H9 (cell line): ENCODE results near the gene COL23A1. TPM values are rescaled to one million over a fixed set of nuclear protein-coding genes. Genes with fewer than 3 reads are reported as not detected.

Source experiments
- DNase-seq: peaks from one replicate; pipeline ENCODE4 v3.0.0-alpha.2; 2017
- H2AFZ ChIP-seq: one replicate; pipeline ENCODE4 v1.6.1; 2013; ENCODE audit warnings: mild to moderate bottlenecking, low read length, control low read depth, moderate library complexity
- H2AK5ac ChIP-seq: 2 replicates; pipeline ENCODE4 v1.6.1; 2013; ENCODE audit warnings: low read length, control low read depth, mixed read lengths; ENCODE audit not compliant: insufficient read length
- H2BK120ac ChIP-seq: one replicate; pipeline ENCODE4 v1.6.1; 2013; ENCODE audit warnings: low read depth, mild to moderate bottlenecking, low read length, control low read depth, inconsistent platforms; ENCODE audit not compliant: poor library complexity, severe bottlenecking
- H2BK12ac ChIP-seq: 2 replicates; pipeline ENCODE4 v1.6.1; 2013; ENCODE audit warnings: low read length, control low read depth, mixed read lengths, low read depth; ENCODE audit not compliant: insufficient read length
- H2BK15ac ChIP-seq: 2 replicates; pipeline ENCODE4 v1.6.1; 2013; ENCODE audit warnings: low read depth, low read length, control low read depth
- H2BK20ac ChIP-seq: one replicate; pipeline ENCODE4 v1.6.1; 2013; ENCODE audit warnings: low read depth, mild to moderate bottlenecking, low read length, control low read depth, inconsistent platforms; ENCODE audit not compliant: poor library complexity, severe bottlenecking
- H2BK5ac ChIP-seq: 2 replicates; pipeline ENCODE4 v1.6.1; 2013; ENCODE audit warnings: low read length, control low read depth, mixed read lengths; ENCODE audit not compliant: insufficient read length
- H3K14ac ChIP-seq: 2 replicates; pipeline ENCODE4 v1.6.1; 2013; ENCODE audit warnings: low read length, control low read depth; ENCODE audit not compliant: insufficient read depth
- H3K18ac ChIP-seq: 2 replicates; pipeline ENCODE4 v1.6.1; 2013; ENCODE audit warnings: low read depth, mild to moderate bottlenecking, mixed read lengths, low read length, control low read depth; ENCODE audit not compliant: insufficient read length
- H3K23ac ChIP-seq: 2 replicates; pipeline ENCODE4 v1.6.1; 2013; ENCODE audit warnings: low read length, control low read depth, mixed read lengths, low read depth; ENCODE audit not compliant: insufficient read length
- H3K23me2 ChIP-seq: 2 replicates; pipeline ENCODE4 v1.6.1; 2013; ENCODE audit warnings: low read depth, mild to moderate bottlenecking, mixed read lengths, low read length, control low read depth; ENCODE audit not compliant: insufficient read length, poor library complexity, severe bottlenecking
- H3K27ac ChIP-seq: 2 replicates; pipeline ENCODE4 v1.5.1; 2013; ENCODE audit warnings: low read length, control low read depth, mixed read lengths, low read depth; ENCODE audit not compliant: insufficient read length
- H3K27me3 ChIP-seq: 2 replicates; pipeline ENCODE4 v1.6.1; 2013; ENCODE audit warnings: low read length, control low read depth, inconsistent platforms; ENCODE audit not compliant: insufficient read depth
- H3K4ac ChIP-seq: 2 replicates; pipeline ENCODE4 v1.6.1; 2013; ENCODE audit warnings: low read depth, mild to moderate bottlenecking, control low read depth, inconsistent platforms, low read length, moderate library complexity
- H3K4me1 ChIP-seq: 2 replicates; pipeline ENCODE4 v1.6.1; 2013; ENCODE audit warnings: low read length, control low read depth, inconsistent platforms; ENCODE audit not compliant: insufficient read depth
- H3K4me2 ChIP-seq: 2 replicates; pipeline ENCODE4 v1.6.1; 2013; ENCODE audit warnings: low read length, control low read depth, mixed read lengths; ENCODE audit not compliant: insufficient read length, insufficient read depth
- H3K56ac ChIP-seq: 2 replicates; pipeline ENCODE4 v1.6.1; 2013; ENCODE audit warnings: low read depth, mild to moderate bottlenecking, mixed read lengths, low read length, control low read depth; ENCODE audit not compliant: insufficient read length
- H3K79me1 ChIP-seq: 2 replicates; pipeline ENCODE4 v1.6.1; 2013; ENCODE audit warnings: low read depth, mild to moderate bottlenecking, moderate library complexity, low read length, control low read depth, inconsistent platforms; ENCODE audit not compliant: insufficient read depth, poor library complexity, severe bottlenecking
- H3K79me2 ChIP-seq: 2 replicates; pipeline ENCODE4 v1.6.1; 2013; ENCODE audit warnings: low read length, control low read depth, inconsistent platforms; ENCODE audit not compliant: insufficient read depth
- H3K9ac ChIP-seq: 2 replicates; pipeline ENCODE4 v1.6.1; 2013; ENCODE audit warnings: low read length, control low read depth, mixed read lengths; ENCODE audit not compliant: insufficient read length; ENCODE audit errors: extremely low read depth
- H3K9me3 ChIP-seq: one replicate; pipeline ENCODE4 v1.6.1; 2013; ENCODE audit warnings: low read depth, low read length, inconsistent platforms; ENCODE audit not compliant: control insufficient read depth
- H3T11ph ChIP-seq: one replicate; pipeline ENCODE4 v1.6.1; 2013; ENCODE audit warnings: mild to moderate bottlenecking, low read length, control low read depth, inconsistent platforms
- H4K20me1 ChIP-seq: one replicate; pipeline ENCODE4 v1.6.1; 2013; ENCODE audit not compliant: control insufficient read depth, insufficient read length, insufficient read depth
- H4K5ac ChIP-seq: 2 replicates; pipeline ENCODE4 v1.6.1; 2013; ENCODE audit warnings: low read depth, mild to moderate bottlenecking, mixed read lengths, low read length, control low read depth; ENCODE audit not compliant: insufficient read length
- H4K8ac ChIP-seq: replicated peaks from 2 replicates; pipeline ENCODE4 v1.6.1; 2013; ENCODE audit warnings: low read length, control low read depth, mixed read lengths, low read depth; ENCODE audit not compliant: insufficient read length
- H4K91ac ChIP-seq: 2 replicates; pipeline ENCODE4 v1.6.1; 2013; ENCODE audit warnings: low read depth, mild to moderate bottlenecking, moderate library complexity, mixed read lengths, low read length, control low read depth; ENCODE audit not compliant: insufficient read length
- H3K27ac Mint-ChIP-seq, 3 experiments: 2 replicates in 2 of 3; 3 replicates in 1 of 3; pipeline ENCODE4 v1.8.0; 2020 to 2021; ENCODE audit warnings: mixed read lengths in 3 of 3, mild to moderate bottlenecking in 1 of 3, moderate library complexity in 1 of 3
- H3K27me3 Mint-ChIP-seq: 2 replicates; pipeline ENCODE4 v1.8.0; 2021; ENCODE audit warnings: low read depth, mild to moderate bottlenecking, moderate library complexity, mixed read lengths
- H3K36me3 Mint-ChIP-seq, 3 experiments: 2 replicates in 2 of 3; 3 replicates in 1 of 3; pipeline ENCODE4 v1.8.0; 2020 to 2021; ENCODE audit warnings: low read depth in 3 of 3, mixed read lengths in 3 of 3; ENCODE audit not compliant: insufficient read depth in 1 of 3
- H3K4me1 Mint-ChIP-seq, 2 experiments: 2 replicates each; pipeline ENCODE4 v1.8.0; 2020; ENCODE audit warnings: mixed read lengths in 2 of 2
- H3K4me3 Mint-ChIP-seq, 2 experiments: 2 replicates in 1 of 2; 3 replicates in 1 of 2; pipeline ENCODE4 v1.8.0; 2020 to 2021; ENCODE audit warnings: mild to moderate bottlenecking in 2 of 2, mixed read lengths in 2 of 2, moderate library complexity in 1 of 2
- H3K9me3 Mint-ChIP-seq, 2 experiments: 2 replicates in 1 of 2; 3 replicates in 1 of 2; pipeline ENCODE4 v1.8.0; 2020; ENCODE audit warnings: mild to moderate bottlenecking in 2 of 2, mixed read lengths in 2 of 2, moderate library complexity in 1 of 2
- WGBS: extraction: QIAGEN DNeasy Blood & Tissue Kit; methylation state at CpG from one replicate; pipeline ENCODE4 v1.1.7; 2013; ENCODE audit warnings: missing lambda C conversion rate, low lambda C conversion rate, mixed read lengths; ENCODE audit not compliant: insufficient read length; ENCODE audit errors: extremely low coverage; 5-methylcytosine and 5-hydroxymethylcytosine counted together
- total RNA-seq: library from RNA; stranded (reverse); gene quantifications from 2 replicates; pipeline ENCODE4 v1.2.1, GENCODE V29; 2021
- TF ChIP-seq, protein P1 (sequence below): fragments of 200-600 bp; sonication (generic); conservative IDR thresholded peaks from 3 replicates; pipeline ENCODE4 v1.8.0; 2021; ENCODE audit warnings: antibody characterized with exemption, mild to moderate bottlenecking

The COL23A1 gene
- total RNA-seq, 1 experiment from 2014 or later = 2.6 TPM

DNA sequence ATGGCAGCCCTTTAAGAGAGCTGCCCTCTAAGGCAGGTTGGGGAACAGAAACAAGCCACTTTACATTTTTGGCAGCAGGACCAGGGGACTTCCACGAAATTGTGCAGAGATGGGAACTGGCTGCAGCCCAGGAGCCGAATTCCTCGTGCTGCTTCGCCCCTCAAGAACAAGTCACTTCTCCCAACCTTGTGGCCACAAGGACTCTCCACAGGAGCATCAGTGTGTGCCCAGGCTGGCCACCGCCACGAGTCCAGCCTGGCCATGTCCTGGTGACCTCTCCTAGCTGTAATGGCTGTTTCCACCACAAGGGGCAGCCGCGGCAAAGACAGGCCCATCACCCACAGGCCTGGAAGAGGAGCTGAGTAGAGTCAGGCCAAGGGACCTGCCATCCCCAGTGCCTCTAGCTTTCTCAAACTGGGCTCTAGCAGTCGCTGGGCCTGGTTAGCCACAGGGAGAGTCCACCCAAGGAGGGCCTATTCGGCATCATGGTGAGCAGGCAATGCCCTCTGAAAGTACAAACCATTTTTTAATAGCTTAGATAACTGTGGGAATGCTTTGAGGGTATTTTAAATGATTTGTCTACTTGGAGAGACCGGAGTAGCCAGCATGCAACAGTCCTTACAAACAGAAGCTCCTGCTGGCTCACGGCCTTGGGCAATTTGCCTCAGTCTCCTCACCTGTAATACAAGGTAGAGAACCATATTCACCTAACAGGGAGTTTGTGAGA is 129.0 kb downstream of the COL23A1 start:
- DNase-seq = peak; percentile 93
- H4K5ac ChIP-seq = no peak overlapping the region
- no peak overlapping the region for H3K9ac ChIP-seq
- H3K18ac ChIP-seq = no peak overlapping the region
- H4K20me1 ChIP-seq = no peaks in the 10 kb centered on the region
- H3K4me1 ChIP-seq = peaks cover 5% of the 10 kb centered on the region; the same call in 1 of the 2 replicates
- Mint-ChIP-seq H3K9me3 (no peaks in the 10 kb centered on the region), H3K4me1 (peaks cover 28 to 37% of the 10 kb centered on the region in 2 experiments), H3K27ac (peak overlapping the region in 2 of 3 experiments; percentile 5 to 13; a peak in 3 of 7 replicates), H3K4me3 (no peak overlapping the region; a peak in 1 of 5 replicates), H3K36me3 (no peaks in the 10 kb centered on the region), H3K27me3 (peaks cover 3% of the 10 kb centered on the region; the same call in 1 of the 2 replicates)
- no peak overlapping the region for H2BK12ac ChIP-seq
- no peak overlapping the region for H4K8ac ChIP-seq
- no peak overlapping the region for H4K91ac ChIP-seq
- no peak overlapping the region; the same call in 1 of the 2 replicates for H3K14ac ChIP-seq
- H3K23me2 ChIP-seq = no peaks in the 10 kb centered on the region
- no peaks in the 10 kb centered on the region for H3K27me3 ChIP-seq
- H3K4ac ChIP-seq = no peak overlapping the region
- H3K9me3 ChIP-seq = no peaks in the 10 kb centered on the region
- 0 out of 2 replicates have a peak, but pooled peaks cover 1% of the 10 kb centered on the region for H3K79me2 ChIP-seq
- WGBS = no CpG with 5 or more reads among the region's 12 CpGs
- H2BK20ac ChIP-seq = no peak overlapping the region
- H3K27ac ChIP-seq = no peak overlapping the region
- no peak overlapping the region for H3K4me2 ChIP-seq
- no peak overlapping the region for H2BK5ac ChIP-seq
- H2BK120ac ChIP-seq = no peak overlapping the region
- H2BK15ac ChIP-seq = no peak overlapping the region
- no peak overlapping the region for H2AFZ ChIP-seq
- H3K56ac ChIP-seq = no peak overlapping the region
- no peak overlapping the region for H3T11ph ChIP-seq
- H2AK5ac ChIP-seq = no peak overlapping the region
- H3K79me1 ChIP-seq = no peaks in the 10 kb centered on the region
- TF ChIP-seq, protein P1, sequence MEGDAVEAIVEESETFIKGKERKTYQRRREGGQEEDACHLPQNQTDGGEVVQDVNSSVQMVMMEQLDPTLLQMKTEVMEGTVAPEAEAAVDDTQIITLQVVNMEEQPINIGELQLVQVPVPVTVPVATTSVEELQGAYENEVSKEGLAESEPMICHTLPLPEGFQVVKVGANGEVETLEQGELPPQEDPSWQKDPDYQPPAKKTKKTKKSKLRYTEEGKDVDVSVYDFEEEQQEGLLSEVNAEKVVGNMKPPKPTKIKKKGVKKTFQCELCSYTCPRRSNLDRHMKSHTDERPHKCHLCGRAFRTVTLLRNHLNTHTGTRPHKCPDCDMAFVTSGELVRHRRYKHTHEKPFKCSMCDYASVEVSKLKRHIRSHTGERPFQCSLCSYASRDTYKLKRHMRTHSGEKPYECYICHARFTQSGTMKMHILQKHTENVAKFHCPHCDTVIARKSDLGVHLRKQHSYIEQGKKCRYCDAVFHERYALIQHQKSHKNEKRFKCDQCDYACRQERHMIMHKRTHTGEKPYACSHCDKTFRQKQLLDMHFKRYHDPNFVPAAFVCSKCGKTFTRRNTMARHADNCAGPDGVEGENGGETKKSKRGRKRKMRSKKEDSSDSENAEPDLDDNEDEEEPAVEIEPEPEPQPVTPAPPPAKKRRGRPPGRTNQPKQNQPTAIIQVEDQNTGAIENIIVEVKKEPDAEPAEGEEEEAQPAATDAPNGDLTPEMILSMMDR = peak; percentile 92
- no peak overlapping the region for H3K23ac ChIP-seq
